AG08396 (cell line): ENCODE results near the gene GRIK4.
A peak's percentile ranks its signal among the peaks of the same experiment; 100 is the strongest.

Source experiments
- DNase-seq: peaks from one replicate; pipeline ENCODE4 v3.0.0; 2012; ENCODE audit warnings: low spot score, mixed read lengths

Gene GRIK4

GRCh38 chr11:120958185-120958584 lies 446.6 kb downstream of the GRIK4 start:
- no peak for DNase-seq

DNA sequence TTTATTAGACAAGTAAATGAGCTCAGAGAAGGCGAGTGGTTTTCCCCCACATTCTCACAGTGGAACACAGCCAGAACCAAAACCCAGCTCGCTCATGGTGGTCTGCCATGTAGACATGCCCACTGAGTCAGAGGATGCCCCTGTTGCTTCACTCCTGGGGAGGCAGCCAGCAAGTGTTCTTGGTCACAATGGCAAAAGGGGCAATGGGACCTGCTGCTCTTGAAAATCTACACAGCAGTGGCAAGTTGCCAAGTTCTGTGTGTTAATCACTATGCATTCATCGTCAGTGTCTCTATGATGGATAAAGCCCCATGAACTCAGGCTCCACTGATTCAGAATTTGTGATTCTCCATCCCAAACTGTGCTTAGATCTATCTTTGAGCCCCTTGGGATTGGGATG lies 447.6 kb downstream of the GRIK4 start:
- no peak for DNase-seq

- DNase-seq: no peak
Measured at GRCh38 chr11:120964857-120965256, 453.3 kb downstream of the GRIK4 start.

- no peak for DNase-seq
Measured at GRCh38 chr11:120966840-120967239, 455.3 kb downstream of the GRIK4 start.

GRCh38 chr11:120969993-120970392 lies 458.4 kb downstream of the GRIK4 start:
- no peak for DNase-seq

- no peak for DNase-seq
Measured at GRCh38 chr11:120971825-120972224, 460.3 kb downstream of the GRIK4 start.

DNA sequence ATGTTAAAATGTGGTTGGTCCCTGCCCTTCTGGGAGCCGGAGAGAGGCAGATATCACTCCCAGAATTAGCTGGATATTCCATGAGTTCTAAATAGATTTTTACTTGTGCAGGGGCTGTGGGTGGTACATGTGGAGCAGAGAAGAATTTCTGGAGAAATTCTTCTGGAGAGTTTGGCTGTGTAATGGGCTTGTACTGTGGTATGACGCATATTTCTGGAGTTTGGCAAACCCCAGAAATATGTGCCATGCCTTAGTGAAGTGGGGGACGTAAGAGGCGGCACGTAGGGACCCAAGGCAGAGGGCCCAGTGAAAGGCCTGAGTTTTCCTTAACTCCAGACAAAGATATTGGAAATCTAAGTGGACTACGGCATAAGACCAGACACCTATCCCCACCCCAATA lies 461.1 kb downstream of the GRIK4 start:
- DNase-seq: no peak

GRCh38 chr11:120973501-120973900 lies 462.0 kb downstream of the GRIK4 start:
- DNase-seq: no peak

GRCh38 chr11:120974466-120974865 lies 462.9 kb downstream of the GRIK4 start:
- DNase-seq: no peak

DNA sequence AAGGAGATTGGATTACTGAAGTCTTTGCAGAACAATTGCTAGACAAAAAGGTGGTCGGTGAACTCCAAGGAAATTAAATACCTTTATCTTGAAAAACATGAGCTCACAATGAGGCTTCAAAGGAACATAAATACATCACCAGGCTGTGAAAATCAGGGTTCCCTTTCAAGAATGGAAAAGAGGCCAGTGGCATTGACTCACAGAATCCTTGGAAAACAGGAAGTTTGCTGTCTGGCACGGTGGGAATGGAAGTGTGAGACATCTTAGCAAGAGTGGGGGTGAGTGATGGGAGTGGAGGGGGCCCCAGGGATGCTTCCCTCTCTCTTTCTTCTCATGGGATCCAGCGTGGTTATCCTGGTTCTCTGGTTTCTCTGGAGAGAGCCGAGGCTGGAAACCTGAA lies 463.4 kb downstream of the GRIK4 start:
- DNase-seq: no peak

DNA sequence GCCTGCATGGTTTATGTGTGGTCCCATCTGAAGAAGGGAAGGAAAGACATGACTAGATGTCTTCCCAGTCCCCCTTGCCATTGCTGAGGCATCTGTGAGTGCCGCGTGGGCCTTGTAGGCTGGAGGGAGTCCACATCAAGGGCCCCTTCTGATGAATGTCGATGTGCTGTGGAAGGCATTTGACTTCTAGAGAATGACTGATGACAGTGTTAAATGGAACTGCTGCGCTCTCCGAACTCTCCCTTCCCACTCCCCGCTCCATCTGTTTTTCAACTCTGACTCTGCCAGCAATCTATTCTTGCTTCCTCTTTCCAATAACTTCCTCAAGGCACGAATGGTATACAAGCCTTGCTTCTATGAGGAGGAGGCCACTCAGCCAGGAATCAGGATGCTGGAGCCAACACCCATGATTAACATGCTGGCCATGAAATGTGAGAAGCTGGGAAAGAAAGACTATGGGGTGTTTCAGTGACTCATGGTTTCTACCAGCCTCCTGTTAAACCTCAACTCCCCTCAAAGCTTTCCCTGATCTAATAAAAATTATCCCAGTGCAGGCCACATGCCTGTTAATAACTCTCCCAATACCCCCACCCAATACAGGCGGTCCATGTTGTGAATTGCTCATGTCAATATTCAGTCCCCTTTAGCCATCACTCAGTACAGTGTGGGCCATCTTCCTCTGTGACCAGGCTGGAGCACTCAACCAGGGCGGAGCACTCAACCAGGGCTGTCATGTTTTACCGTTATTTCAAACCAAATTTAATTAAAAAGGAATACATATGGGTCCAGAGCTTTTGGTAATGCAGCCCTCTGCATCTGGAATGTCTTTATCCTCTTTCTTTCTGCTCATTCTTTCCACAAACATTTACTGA lies 466.0 kb downstream of the GRIK4 start:
- no peak for DNase-seq

GRCh38 chr11:120978701-120979100 lies 467.2 kb downstream of the GRIK4 start:
- DNase-seq: no peak

GRCh38 chr11:120985718-120986569 lies 474.4 kb downstream of the GRIK4 start:
- peak; percentile 80 for DNase-seq

- DNase-seq: no peak
Measured at GRCh38 chr11:120988603-120989002, 477.1 kb downstream of the GRIK4 start.

- no peak for DNase-seq
Measured at GRCh38 chr11:120991830-120992686, 480.5 kb downstream of the GRIK4 start.

- no peak for DNase-seq
Measured at GRCh38 chr11:120994091-120994859, 482.7 kb downstream of the GRIK4 start.

DNA sequence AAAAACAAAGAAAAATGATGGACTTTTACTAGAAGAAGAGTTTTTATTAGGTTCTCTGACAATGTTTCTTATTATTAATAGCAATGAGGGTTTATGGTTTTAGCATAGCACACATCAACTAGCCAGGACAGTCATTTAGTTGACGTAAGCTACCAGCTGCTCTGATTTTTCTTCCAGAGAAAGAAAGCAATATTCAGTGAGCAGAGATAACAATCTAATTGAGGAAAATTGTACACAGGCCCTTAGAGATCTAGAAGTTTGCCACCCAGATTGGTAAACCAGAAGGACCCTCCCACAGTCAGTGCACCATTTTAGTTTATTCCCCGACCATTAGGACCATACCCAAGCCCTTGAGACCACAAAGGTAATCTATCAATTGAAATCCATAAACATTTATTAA lies 483.6 kb downstream of the GRIK4 start:
- DNase-seq: no peak

- DNase-seq: no peak
Measured at GRCh38 chr11:120996973-120997372, 485.4 kb downstream of the GRIK4 start.

DNA sequence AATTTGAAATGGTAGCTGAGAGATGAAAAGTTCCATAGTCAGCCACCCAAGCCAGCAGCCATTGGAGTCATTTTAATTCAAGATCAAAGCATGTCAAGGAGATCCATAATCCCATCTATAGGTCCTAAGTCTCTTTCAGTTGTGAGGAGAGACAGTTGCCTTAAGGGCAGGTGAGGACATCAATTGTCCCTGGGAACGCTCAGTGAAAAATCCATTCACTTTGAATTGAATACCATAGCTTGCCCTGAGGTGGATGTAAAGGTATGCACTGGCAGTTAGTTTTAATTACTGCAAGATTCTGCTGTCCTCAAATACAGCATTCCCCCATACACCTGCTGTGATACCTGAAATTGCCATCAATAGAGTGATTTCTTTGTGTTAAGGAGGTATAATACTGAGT lies 487.0 kb downstream of the GRIK4 start:
- DNase-seq: no peak

DNA sequence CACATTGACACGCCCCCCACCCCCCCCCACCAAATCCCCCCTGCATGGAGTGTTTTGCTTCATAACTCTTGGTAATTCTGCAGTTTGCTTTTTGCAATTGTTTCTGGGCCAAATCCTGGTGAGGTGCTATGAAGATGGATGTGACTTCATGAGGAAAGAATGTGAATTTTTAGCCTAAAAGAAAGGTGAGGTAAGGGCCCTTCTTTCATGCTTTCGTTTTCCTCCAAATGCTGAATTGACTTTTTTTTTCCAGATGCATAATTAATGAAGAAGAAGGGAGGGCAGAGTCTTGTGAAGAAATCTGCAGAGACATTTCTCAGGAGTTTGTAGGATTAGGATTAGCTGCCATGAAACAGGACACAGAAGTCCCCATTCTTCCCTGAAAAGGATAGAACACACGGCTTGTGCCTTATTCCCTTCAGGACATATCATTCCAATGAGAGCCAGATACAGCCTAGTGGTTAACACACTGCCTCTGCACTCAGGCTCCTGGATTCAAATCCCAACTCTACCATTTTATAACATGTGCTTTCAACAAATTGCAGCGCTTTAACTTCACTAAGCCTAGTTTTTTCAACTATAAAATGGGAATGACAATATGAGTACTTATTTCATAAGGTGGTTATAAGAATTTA lies 492.8 kb downstream of the GRIK4 start:
- DNase-seq: no peak

- DNase-seq: no peak
Measured at GRCh38 chr11:121006922-121007321, 495.4 kb downstream of the GRIK4 start.
